Spleen (tissue), 7 donors: ENCODE measurements around the gene MYLK.

Experiments used
- POLR2A ChIP-seq, 3 donors: fragments of 450-650 bp; IDR thresholded peaks; one replicate each; pipeline ENCODE4 v1.5.1; 2017; ENCODE audit warnings: antibody characterized with exemption in 3 of 3, mild to moderate bottlenecking in 1 of 3
- TF ChIP-seq, protein P1 (sequence below), 11 experiments: fragments of 200-600 bp in 7 of 11; fragments of 450-650 bp in 4 of 11; sonication (generic) in 4 of 11; IDR thresholded peaks in 8 of 11; conservative IDR thresholded peaks in 3 of 11; 1 replicate in 7 of 11; 2 replicates in 4 of 11; pipeline versions ENCODE4 v1.4.0 to v1.8.0; 2016 to 2021; ENCODE audit warnings: antibody characterized with exemption in 11 of 11, inconsistent platforms in 4 of 11, mild to moderate bottlenecking in 1 of 11
- donor health status: DM: no; HTN: no; CAD: no; lungs with moderate emphysema.
- donor health status: DM: no; HTN: no; CAD: no.
- donor health status: DM: no; HTN: no; CAD: no.

DNA sequence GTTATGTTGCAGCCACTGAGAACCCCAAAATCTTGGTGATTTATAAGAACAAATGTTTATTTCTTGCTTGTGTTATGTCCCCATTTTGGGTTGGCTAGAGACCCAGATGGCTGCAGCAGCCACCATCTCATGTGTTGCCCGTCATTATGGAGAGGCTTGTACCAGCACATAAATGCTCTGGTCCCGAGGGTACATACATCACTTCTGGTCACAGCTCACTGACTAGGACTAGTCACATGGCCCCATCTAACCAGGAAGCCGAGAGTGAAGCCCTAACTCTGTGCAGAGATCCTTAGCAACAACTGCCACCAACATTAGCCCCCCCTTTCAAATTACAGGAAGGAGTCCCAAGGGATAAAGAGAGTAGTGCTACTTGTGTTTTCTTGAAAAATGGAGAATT lies 273.8 kb downstream of the MYLK start:
- TF ChIP-seq, protein P1, sequence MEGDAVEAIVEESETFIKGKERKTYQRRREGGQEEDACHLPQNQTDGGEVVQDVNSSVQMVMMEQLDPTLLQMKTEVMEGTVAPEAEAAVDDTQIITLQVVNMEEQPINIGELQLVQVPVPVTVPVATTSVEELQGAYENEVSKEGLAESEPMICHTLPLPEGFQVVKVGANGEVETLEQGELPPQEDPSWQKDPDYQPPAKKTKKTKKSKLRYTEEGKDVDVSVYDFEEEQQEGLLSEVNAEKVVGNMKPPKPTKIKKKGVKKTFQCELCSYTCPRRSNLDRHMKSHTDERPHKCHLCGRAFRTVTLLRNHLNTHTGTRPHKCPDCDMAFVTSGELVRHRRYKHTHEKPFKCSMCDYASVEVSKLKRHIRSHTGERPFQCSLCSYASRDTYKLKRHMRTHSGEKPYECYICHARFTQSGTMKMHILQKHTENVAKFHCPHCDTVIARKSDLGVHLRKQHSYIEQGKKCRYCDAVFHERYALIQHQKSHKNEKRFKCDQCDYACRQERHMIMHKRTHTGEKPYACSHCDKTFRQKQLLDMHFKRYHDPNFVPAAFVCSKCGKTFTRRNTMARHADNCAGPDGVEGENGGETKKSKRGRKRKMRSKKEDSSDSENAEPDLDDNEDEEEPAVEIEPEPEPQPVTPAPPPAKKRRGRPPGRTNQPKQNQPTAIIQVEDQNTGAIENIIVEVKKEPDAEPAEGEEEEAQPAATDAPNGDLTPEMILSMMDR (IDR thresholded peaks at IDR 0.05 in 8 of 11, conservative IDR thresholded peaks at IDR 0.05 in 3 of 11): no peak
- no peak for TF ChIP-seq POLR2A (IDR thresholded peaks at IDR 0.05)
